Stimulated activated CD4-positive, alpha-beta T cell treated with anti-CD3 and anti-CD28 coated beads, TNF-alpha, amount 100 ng/mL, for 1 hour (primary cell): Measurements from ENCODE around the gene CAPN8.

Experiments
- DNase-seq, 3 donors: peaks; one replicate each; pipeline ENCODE4 v3.0.0-alpha.2; 2020; ENCODE audit warnings: low read depth in 3 of 3, low spot score in 1 of 3

The CAPN8 gene

DNA sequence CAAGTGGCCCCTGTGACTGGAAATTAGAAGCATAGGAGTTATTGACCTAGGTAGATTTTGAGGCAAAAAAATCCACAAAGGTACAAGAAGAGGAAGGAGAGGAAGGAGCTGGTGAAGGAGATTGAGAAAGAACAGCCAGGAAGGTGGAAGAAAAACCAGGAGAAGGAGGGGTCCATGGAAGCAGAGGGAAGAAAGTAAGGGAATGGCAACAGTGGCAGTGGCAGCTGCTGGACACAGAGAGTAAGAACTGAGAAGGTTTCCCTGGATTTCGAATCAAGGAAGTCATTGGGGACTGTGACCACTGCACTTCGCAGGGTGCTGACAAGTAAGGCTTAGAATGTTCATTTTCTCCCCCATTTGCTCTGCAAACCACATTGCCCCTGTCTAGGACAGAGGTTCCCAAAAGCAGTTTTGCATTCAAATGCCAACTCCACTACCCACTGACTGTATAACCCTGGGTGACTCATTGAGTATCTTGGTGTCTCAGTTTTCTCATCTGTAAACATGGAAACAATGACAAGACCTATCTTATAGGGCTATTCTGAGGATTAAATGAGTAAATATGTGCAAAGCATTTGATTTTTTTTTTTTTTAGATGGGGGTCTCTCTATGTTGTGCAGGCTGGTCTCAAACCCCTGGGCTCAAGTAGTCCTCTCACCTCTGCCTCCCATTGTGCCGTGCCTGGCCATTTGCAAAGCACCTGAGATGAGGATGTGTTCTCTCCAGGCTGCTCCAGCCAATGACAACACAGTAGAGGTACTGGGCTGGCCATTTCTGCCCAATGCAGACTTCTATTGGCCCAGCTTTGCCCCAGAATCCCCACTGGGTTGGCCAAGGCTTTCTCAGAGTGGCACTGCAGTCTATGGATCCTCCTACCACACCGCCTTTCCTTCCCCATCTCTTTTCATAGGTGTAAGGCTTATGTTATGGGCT is 37.5 kb upstream of the CAPN8 start:
- DNase-seq: no peak

- no peak for DNase-seq
Measured at GRCh38 chr1:223700942-223701637, 35.6 kb upstream of the CAPN8 start.

DNA sequence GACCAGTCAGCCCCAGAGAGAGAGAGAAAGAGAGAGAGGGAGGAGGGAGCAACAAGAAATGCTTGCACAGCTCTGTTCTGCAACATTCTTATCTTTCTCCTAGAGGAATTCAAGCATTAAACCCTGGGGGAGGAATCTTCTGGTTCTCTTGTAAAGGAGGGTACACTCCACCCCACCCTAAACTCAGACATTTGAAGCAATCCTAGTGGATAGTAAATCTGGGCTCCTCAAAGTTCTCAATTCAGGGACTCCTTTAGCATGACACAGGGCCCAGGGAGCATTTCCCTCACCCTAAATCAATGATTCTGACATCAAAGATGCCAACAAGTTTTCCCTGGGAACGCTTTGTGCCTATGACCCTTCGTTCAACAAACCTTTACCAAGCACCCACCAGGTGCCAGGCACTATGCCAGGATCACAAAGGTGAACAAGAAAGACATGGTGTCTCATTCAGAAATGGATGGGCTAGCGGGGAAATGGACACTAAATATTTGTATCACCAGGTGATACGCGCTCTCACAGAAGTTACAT is 35.0 kb upstream of the CAPN8 start:
- no peak for DNase-seq

- DNase-seq: no peak
Measured at GRCh38 chr1:223695941-223696340, 30.4 kb upstream of the CAPN8 start.

- DNase-seq: no peak
Measured at GRCh38 chr1:223695014-223695548, 29.6 kb upstream of the CAPN8 start.

- no peak for DNase-seq
Measured at GRCh38 chr1:223691121-223691520, 25.6 kb upstream of the CAPN8 start.

DNA sequence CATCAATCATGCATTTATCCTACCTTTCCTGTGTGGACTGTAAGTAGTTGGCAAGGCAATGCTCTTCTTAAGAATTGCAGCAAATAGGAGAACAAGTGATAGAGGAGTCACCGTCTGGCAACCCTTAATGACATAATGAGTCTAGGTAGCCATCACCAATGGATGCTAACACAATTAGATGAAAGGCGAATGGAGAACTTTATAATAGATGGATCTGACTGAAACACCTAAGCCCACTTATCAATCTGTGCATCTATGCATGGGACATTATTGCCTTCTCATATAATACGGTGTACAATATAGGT is 18.9 kb upstream of the CAPN8 start:
- DNase-seq: no peak

DNA sequence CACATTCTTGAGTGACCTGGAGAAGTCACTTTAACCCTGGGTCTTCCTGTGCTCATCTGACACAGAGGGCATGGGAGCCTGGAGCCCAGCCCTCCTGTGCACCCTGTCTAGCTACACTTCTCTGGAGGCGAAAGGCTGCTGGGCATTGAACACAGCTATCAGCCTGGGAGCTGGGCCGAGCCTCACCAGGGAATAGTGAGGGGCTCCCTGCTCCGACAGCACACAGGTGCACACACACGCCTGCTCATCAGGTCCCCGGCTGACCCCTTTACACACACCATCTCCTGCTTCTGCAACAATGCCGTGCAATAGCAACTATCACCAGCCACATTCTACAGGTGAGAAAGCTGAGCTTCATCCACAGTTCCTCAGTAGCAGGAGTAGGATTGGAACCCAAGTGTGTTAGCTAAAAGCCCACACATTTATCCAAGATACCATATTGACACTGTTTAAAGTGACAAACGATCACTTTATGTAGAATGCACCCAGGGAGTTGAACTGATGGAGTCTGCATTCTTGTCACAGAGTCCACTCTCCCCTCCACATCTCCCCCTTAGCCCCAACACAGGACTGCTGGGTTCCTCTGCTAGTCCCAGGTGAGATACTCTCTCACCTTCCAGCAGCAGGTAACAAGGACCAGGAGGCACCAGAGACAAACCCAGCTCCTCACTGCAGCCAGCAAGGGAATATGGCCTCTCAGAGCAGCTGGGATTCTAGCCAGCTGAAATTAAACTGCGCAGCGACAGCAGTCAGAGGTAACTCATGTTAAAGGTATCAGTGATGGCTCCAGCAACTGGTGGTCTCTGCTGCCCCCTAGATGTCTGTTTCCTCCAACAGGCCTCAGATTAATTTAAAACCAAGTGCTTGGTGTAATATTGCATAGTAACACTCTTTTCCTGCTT is 18.3 kb upstream of the CAPN8 start:
- DNase-seq: peak in 2 of 3 donors; percentile 4 to 16

- DNase-seq: no peak
Measured at GRCh38 chr1:223682502-223682901, 17.0 kb upstream of the CAPN8 start.

DNA sequence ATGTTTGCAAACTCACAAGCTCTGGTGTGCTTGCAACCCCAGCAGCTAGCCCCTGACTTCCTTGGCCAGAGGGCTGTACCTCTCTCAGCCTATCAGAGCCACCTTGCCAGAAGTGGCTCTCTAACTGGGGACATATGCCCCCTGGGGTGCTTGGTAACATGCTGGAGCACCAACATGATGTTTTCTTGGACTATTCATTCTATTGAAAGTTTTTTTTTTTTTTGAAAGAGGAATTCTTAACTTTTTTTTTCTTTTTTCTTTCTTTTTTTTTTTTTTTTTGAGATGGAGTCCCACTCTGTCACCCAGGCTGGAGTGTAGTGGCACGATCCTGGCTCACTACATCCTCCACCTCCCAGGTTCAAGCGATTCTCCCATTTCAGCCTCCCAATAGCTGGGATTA is 14.7 kb upstream of the CAPN8 start:
- no peak for DNase-seq

GRCh38 chr1:223678841-223679240 is 13.3 kb upstream of the CAPN8 start:
- no peak for DNase-seq

- no peak for DNase-seq
Measured at GRCh38 chr1:223674119-223674890, 8.8 kb upstream of the CAPN8 start.

DNA sequence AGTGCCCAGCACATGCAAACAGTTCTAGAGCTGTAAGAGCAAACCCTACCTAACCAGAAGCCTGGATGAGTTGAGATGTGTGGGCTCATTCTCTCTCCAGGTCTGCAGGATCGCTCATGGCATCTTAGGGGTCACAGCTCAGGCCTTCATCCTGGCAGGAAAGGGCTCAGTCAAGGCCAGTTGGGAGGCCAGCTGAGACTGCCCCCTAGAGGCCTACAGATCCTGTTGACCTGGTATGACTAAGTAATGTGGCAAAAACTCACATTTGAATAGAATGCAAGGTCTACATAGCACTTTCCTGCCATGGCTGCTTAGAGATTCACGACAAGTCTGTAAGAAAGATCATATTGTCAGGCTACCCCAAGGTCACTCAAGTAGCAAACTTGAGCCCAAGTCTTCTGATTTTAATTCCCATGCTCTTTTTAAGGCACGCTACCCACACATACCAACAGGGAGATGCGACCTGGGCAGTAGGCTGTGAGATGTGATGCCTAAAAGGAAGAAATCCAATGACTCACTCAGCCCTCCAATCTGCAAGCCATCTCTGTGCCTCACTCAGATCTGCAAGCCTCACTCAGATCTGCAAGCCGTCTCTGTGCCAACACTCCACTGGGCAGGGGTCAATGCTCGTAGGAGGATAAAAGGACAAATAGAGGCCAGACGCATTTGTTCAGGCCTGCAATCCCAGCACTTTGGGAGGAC is 5.1 kb upstream of the CAPN8 start:
- no peak for DNase-seq

- DNase-seq: no peak
Measured at GRCh38 chr1:223669003-223669795, 3.7 kb upstream of the CAPN8 start.

DNA sequence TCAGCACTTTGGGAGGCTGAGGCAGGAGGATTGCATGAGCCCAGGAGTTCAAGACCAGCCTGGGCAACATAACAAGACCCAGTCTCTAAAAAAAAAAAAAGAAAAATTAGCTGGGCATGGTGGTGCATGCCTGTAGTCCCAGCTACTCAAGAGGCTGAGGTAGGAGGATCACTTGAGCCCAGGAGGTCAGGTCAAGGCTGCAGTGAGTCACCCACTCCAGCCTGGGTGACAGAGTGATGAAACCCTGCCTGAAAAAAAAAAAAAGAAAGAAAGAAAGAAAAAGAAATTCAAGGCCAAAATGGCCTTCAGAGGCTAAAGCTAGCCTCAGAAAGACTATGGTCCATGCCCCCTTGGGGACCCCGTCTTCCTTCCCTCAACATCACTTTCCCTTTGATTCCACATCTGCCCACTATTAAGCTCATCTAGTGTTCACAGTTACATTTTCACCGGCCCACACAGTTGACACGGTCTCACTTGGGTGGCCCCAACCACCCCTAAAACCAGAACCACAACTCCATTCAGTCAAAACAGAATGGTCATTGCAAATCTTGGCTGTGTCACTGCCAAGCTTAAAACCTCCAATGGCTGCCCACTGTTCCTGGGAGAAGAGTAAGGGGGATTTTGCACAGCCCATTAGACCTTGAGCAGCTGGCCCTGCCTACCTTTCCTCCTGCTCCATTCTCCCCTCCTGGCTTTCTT is 2.1 kb upstream of the CAPN8 start:
- no peak for DNase-seq

GRCh38 chr1:223664106-223664505 is 1.4 kb downstream of the CAPN8 start:
- DNase-seq: no peak

- no peak for DNase-seq
Measured at GRCh38 chr1:223662943-223663342, 2.6 kb downstream of the CAPN8 start.

- no peak for DNase-seq
Measured at GRCh38 chr1:223659711-223660110, 5.8 kb downstream of the CAPN8 start.
